GM12865 (cell line): ENCODE measurements around the gene PDE4B.

ENCODE experiments used
- DNase-seq: peaks from one replicate; pipeline ENCODE4 v3.0.0; 2010; ENCODE audit warnings: low read depth
- H3K4me3 ChIP-seq: 2 replicates; pipeline ENCODE4 v1.5.1; 2011; ENCODE audit warnings: mild to moderate bottlenecking, low read depth, low read length, control low read depth
- TF ChIP-seq, protein P1 (sequence below): IDR thresholded peaks from 2 replicates; pipeline ENCODE4 v1.5.1; 2011; ENCODE audit warnings: low read length, control low read depth, low read depth, inconsistent platforms; ENCODE audit not compliant: insufficient read depth; ENCODE audit errors: missing control alignments

The PDE4B gene

DNA sequence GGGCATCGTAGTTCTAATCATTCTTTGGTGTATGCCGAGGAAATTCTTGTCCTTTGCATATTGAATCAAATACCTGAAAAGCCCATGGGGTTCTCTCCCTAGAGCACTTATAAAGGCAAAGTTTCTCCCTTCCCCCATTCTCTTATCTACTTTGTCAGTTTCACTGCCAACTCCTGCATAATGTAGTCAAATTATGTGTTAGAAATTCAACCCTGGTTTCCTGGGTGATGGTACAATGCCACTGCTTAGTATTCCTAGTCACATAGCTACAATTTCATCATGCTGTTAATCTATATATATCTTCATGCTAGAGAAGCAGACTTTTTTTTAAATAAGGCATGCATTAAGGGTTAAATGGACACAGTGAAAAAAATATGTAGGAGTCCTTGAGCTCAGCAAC lies 119.0 kb downstream of the PDE4B start:
- TF ChIP-seq, protein P1, sequence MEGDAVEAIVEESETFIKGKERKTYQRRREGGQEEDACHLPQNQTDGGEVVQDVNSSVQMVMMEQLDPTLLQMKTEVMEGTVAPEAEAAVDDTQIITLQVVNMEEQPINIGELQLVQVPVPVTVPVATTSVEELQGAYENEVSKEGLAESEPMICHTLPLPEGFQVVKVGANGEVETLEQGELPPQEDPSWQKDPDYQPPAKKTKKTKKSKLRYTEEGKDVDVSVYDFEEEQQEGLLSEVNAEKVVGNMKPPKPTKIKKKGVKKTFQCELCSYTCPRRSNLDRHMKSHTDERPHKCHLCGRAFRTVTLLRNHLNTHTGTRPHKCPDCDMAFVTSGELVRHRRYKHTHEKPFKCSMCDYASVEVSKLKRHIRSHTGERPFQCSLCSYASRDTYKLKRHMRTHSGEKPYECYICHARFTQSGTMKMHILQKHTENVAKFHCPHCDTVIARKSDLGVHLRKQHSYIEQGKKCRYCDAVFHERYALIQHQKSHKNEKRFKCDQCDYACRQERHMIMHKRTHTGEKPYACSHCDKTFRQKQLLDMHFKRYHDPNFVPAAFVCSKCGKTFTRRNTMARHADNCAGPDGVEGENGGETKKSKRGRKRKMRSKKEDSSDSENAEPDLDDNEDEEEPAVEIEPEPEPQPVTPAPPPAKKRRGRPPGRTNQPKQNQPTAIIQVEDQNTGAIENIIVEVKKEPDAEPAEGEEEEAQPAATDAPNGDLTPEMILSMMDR = no peak
- no peak for DNase-seq
- H3K4me3 ChIP-seq = no peak overlapping the region

DNA sequence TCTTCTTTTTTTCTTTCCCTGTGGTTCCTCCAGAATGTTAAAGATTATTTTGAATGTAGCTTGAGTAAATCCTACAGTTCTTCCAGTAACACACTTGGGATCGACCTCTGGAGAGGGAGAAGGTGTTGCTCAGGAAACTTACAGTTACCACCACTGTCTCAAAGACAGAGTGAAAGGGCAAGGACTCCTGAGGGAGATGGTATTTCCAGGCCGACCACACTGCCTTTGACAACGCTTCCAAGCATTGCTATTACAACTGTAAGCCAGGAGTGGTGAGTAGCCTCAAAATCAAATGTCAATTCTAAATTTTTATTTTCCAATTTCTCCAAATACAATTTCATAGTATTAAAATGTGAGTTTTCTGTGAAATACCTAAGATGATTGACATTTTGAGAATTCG lies 125.9 kb downstream of the PDE4B start:
- H3K4me3 ChIP-seq = no peak overlapping the region
- TF ChIP-seq, protein P1 = no peak
- DNase-seq = no peak

DNA sequence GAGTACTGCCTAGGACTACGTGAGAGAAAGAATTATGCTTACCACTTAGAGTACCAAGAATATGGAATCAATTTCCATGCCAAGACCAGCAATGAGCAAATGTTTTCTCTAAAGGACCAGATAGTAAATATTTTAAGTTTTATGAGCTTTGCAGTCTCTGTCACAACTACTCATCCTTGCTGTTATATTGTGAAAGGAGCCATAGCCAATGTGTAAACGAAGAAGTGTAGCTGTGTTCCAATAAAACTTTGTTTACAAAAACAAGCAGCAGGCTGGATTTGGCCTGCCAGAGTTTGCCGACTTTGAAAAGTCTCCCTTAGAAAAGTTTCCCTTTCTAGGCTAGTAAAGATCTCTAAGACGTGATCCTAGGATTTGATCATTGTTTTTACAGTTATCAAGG lies 128.8 kb downstream of the PDE4B start:
- TF ChIP-seq, protein P1 = no peak
- H3K4me3 ChIP-seq = no peak overlapping the region
- DNase-seq = no peak

DNA sequence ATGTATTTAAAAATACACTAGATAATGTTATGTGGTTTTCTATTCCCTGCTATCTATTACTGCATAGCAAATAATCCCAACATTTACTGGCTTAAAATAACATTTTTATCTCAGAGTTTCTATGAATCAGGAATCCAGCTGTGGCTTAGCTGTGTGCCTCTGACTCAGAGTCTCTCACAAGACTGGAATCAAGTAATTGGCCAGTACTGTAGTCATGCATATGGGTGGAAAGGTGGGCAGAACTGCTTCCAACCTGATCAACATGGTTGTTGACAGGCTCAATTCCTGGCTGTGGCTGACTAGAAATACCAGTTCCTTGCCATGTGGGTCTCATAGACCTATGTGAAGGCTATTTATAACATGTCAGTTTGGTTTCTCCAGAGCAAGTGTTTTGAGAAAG lies 131.8 kb downstream of the PDE4B start:
- TF ChIP-seq, protein P1 = no peak
- H3K4me3 ChIP-seq = no peak overlapping the region
- DNase-seq = no peak

DNA sequence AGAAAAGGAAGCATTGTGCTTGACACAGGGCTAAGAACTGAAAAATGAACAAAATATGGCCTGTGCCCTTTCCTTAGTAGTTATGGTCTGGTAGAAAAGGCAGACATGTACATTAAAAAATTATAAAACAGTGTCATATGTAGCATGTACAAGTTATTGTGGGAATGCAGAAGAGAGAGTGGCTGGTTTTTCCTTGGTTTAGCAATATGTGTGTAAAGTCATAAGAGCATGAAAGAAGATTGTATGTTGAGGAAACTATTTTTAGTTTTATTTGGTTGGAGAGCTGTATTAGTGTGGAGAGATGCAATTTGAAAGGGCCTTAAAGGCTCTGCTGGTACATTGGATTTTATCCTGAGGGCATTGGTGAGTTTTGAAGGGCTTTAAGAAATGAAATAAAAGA lies 145.8 kb downstream of the PDE4B start:
- TF ChIP-seq, protein P1 = no peak
- H3K4me3 ChIP-seq = no peak overlapping the region
- DNase-seq = no peak

DNA sequence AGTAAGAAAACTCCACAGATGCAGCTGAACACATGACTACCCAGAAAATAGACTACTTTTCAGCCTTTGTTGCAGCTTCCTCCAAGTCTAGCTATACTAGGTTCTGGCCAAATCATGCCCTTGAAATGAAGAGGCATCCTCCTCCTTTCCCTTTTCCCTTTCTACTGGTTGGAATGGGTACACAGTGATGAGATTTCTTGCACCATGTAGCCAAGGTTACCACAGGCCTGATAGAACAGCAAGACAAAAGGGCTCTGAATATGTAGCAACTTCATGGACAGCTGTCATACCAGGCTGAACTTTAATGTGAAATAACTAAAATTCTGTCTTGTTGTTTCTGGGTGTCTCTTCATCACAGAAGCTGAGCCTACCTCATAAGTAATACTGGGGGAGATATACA lies 146.5 kb downstream of the PDE4B start:
- H3K4me3 ChIP-seq = no peak overlapping the region
- TF ChIP-seq, protein P1 = no peak
- no peak for DNase-seq

DNA sequence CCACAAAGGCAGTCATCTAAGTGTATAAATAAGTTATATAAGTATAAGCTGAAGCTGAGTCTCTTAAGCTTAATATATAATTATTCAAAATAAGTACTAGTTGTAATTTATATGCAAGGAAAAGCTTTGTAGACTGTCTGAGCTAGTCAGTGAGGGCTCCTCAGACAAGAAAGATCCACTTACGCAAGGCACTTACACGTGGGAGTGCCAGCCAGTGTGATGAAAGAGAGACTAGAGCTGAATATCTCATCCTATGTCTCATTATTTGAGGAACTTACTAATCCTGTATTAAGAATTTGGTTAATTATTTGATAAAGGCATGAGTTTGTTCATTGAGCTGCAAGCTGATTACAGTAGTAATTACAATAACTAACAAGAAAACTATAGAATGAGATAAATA lies 146.9 kb downstream of the PDE4B start:
- H3K4me3 ChIP-seq = no peak overlapping the region
- TF ChIP-seq, protein P1 = no peak
- DNase-seq = no peak
